Measurements from ENCODE around the gene KBTBD2. TPM values are rescaled to one million over a fixed set of nuclear protein-coding genes. Genes with fewer than 3 reads are reported as not detected.
A peak's percentile ranks its signal among the peaks of the same experiment; 100 is the strongest.

KBTBD2 gene
- total RNA-seq, result 35.1 TPM
- long read RNA-seq, transcript KBTBD2-201 (4 exons, 3,745 nt), result major isoform, 49 of 72 reads
- long read RNA-seq, partial matches to known transcripts, result 1 of 72 reads
- long read RNA-seq, other reads (novel, unspliced or antisense), result 22 of 72 reads

DNA sequence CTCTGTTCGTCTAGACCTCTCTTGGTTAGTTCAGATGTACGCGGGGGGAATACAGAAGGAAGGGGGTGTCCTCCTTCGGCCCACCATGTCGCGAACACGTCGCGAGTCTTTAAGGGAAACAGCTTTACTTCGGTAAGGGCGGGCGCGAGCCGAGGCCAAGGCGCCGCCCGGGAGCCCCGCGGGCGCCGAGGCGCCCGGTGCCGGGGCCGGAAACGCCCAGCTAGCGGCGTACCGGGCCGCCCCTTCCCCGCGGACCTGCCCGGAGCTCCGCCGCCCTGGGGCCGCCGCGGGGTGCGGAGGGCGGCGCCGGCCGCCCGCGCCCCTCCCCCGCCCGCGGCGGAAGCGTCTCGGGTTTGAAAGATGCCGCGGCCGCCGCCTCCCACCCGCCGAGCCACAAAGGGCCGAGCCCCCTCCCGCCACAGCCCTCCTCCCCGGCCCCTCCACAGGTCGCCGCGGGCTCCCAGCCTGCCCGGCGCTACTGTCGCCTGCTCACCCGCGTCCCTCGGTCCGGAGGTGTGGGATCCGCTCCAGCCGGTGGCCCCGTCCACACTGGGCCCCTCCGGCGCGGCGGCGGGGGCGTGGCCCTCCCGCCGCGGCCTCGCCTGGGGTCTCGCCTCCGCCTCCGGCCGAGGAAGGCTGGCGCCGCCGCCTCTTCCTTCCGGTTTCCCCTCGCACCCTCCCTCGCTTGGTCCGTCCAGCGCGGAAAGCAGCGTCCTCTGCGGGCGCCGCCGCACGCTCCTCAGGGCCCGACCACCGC lies at the start of gene KBTBD2:
KBTBD2 (minus strand) TSS at position 718 of the 757 bp plus-strand sequence. CDS start 12,156 bp downstream, outside the sequence.
- peaks cover 53% of the 10 kb centered on the region for H3K4me1 ChIP-seq
- peak within 1 kb of the TSS; percentile 95 for H3K27ac ChIP-seq
- ATAC-seq (peak; percentile 76 to 80), DNase-seq (peak; percentile 91)
- TF ChIP-seq, protein P1, sequence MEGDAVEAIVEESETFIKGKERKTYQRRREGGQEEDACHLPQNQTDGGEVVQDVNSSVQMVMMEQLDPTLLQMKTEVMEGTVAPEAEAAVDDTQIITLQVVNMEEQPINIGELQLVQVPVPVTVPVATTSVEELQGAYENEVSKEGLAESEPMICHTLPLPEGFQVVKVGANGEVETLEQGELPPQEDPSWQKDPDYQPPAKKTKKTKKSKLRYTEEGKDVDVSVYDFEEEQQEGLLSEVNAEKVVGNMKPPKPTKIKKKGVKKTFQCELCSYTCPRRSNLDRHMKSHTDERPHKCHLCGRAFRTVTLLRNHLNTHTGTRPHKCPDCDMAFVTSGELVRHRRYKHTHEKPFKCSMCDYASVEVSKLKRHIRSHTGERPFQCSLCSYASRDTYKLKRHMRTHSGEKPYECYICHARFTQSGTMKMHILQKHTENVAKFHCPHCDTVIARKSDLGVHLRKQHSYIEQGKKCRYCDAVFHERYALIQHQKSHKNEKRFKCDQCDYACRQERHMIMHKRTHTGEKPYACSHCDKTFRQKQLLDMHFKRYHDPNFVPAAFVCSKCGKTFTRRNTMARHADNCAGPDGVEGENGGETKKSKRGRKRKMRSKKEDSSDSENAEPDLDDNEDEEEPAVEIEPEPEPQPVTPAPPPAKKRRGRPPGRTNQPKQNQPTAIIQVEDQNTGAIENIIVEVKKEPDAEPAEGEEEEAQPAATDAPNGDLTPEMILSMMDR (IDR thresholded peaks at IDR 0.05), result no peak
- no peaks in the 10 kb centered on the region for H3K27me3 ChIP-seq (ENCODE audit: low read depth)
- no peaks in the 10 kb centered on the region for H3K36me3 ChIP-seq
- intact Hi-C loops (cut with DNase I), result no loop called here
- H3K9me3 ChIP-seq, result no peaks in the 10 kb centered on the region
- H3K4me3 ChIP-seq, result peak within 1 kb of the TSS; percentile 64

DNA sequence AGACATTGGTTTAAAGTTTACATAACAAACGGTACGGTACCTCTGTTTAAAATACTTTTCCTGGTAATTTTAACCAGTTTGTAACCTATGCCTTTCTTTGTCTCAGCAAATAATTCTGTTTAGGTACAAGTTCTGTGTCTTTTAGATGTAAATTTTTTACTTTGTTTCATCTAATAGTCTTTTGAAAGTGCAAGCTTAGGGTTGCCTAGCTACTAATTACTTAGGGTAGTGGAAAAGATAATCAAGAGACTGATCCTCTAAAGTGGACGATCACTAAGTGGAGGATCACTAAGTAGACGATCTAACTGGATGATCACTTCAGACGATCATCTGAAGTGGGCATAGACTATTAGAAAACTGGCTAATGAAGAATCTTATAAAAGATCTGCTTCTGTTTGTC lies 49.6 kb upstream of the KBTBD2 start:
- no peak for DNase-seq
- Histone ChIP-seq H3K27me3 (ENCODE audit: low read depth) (no peaks in the 10 kb centered on the region), H3K4me3 (peak overlapping the region; percentile 91), H3K9me3 (no peaks in the 10 kb centered on the region), H3K27ac (peak overlapping the region; percentile 97), H3K4me1 (peaks cover 34% of the 10 kb centered on the region), H3K36me3 (no peaks in the 10 kb centered on the region)
- ATAC-seq, result no peak
- TF ChIP-seq, protein P1 (IDR thresholded peaks at IDR 0.05), result no peak
- intact Hi-C loops (cut with DNase I), result no loop called here

DNA sequence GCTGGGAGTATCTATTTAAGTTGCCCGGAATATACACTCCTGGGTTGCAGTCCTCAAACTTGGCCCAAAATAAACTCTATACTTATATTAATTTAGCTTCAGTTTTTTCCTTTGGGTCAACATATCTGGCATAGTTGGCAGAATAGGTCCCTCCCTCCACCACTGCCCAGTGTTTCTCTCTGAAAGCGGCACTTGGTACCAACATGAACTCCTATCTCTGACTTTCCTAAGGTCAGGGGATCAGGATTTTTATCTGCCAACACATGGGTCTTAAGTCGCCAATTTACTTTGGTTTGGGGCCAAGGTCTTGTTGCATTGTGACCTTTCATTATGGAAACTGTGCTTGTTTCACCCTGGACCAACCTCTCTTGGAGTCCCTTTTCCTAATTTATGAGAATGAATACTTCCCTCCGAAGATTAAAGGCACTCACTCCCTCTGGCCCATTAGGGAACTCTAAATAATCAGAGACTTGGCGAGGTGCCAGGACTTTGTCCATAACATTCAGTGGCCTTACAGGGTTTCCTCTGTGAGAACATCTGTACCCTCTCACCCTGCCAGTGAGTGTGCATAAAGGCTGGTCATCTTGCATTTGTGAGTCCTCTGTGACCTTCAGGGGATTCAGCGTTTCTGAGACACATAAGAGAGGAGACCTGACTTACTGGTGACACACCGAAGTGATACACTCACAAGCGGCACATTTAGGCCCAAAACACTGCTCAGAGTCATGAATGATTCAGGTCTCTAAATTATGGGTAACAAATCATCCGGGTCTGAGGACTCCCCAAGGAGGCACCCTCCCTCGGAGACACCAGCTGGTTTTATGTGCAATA lies 46.0 kb upstream of the KBTBD2 start:
- Histone ChIP-seq H3K36me3 (peaks cover 13% of the 10 kb centered on the region), H3K27me3 (ENCODE audit: low read depth) (no peaks in the 10 kb centered on the region), H3K9me3 (no peaks in the 10 kb centered on the region), H3K4me1 (peaks cover 34% of the 10 kb centered on the region), H3K27ac (peak overlapping the region; percentile 31), H3K4me3 (no peak overlapping the region)
- intact Hi-C loops (cut with DNase I), result no loop called here
- TF ChIP-seq, protein P1 (IDR thresholded peaks at IDR 0.05), result no peak
- no peak for DNase-seq
- ATAC-seq, result no peak

DNA sequence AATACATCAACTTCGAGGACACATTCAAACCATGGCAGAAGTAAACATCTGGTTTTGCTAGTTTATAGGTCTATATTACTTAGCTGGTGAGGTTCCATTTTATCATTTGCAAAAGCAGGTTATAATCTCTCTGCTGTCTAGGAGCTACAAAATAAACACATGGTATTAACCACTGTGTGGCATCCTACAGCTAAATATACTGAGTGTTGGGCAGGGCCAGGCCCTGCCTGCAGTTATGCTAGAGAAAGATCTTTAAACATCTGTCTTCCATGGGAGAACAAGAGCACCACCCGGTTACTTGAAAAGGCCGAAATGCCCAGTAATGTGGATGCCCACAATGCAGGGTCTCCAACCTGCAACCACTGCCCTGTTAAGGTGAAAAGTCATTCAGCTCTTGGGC lies 45.1 kb upstream of the KBTBD2 start:
- intact Hi-C loops (cut with DNase I), result no loop called here
- H3K27me3 ChIP-seq (ENCODE audit: low read depth), result no peaks in the 10 kb centered on the region

DNA sequence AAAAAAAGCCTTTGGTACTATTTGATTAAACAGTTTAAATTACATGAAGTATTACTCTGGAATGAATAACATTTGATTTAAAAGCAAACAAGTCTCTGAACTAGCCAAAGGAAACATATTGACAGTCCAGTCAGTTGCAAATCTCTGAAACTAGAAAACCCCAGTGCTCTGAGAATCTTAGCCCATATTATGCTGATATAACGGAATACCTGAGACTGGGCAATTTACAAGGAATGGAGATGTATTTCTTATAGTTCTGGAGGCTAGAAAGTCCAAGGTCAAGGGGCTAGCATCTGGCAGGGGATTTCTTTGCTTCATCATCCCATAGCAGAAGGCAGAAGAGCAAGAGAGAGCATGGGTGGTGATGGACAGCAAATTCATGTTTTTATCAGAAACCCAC lies 44.0 kb upstream of the KBTBD2 start:
- intact Hi-C loops (cut with DNase I), result no loop called here
- ATAC-seq (no peak), DNase-seq (no peak)
- peaks cover 23% of the 10 kb centered on the region for H3K4me1 ChIP-seq
- H3K36me3 ChIP-seq, result peaks cover 28% of the 10 kb centered on the region
- TF ChIP-seq, protein P1 (IDR thresholded peaks at IDR 0.05), result no peak
- no peaks in the 10 kb centered on the region for H3K27me3 ChIP-seq (ENCODE audit: low read depth)
- H3K9me3 ChIP-seq, result no peaks in the 10 kb centered on the region
- no peak overlapping the region for H3K27ac ChIP-seq
- H3K4me3 ChIP-seq, result no peak overlapping the region

More for the DNA sequence above, 45.1 kb upstream of the KBTBD2 start:
- no peak for ATAC-seq
- Histone ChIP-seq H3K4me1 (peaks cover 32% of the 10 kb centered on the region), H3K9me3 (no peaks in the 10 kb centered on the region), H3K4me3 (no peak overlapping the region), H3K36me3 (peaks cover 20% of the 10 kb centered on the region), H3K27ac (no peak overlapping the region)
- DNase-seq, result no peak
- TF ChIP-seq, protein P1 (IDR thresholded peaks at IDR 0.05), result no peak

All from lower lobe of right lung (tissue), 2 donors.